Activated naive CD4-positive, alpha-beta T cell treated with Interleukin-2 at 50 U/mL for 16 hours (primary cell): ENCODE results near the gene CBX7.
A peak's percentile ranks its signal among the peaks of the same experiment; 100 is the strongest.

Experiments used
- DNase-seq: peaks from one replicate; pipeline ENCODE4 v3.0.0-alpha.2; 2020

CBX7 gene

DNA sequence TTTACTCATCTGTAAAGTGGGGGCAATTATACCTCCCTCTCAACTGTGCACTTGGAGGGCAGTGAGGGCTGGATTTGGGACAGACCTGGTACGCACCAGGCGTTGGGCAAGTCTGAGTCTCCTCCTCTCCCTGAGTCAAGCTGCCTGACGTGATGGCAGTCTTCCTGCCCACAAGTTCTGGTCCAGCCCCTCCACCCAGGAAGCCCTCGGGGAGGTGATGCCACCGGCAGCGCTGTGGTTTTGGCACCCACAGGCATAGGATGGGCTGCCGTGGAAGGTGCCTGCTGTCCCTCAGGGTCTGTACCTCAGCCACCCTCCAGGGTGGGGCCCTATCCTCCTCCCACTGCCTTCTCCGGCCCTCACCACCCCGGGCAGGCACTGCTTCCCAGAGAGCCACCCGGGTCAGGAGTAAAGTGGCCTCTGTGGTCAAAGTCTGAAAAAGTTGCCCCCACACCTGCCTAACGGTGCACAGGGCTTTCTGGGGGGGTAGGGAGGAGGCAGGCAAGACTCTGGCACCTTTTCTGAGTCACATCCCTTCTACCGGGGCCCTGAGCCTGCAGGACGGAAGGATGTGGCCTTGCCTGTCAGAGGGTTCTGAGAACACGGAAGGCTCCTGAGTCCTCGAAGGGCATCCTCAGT is 61.9 kb downstream of the CBX7 start:
- DNase-seq = peak; percentile 86

DNA sequence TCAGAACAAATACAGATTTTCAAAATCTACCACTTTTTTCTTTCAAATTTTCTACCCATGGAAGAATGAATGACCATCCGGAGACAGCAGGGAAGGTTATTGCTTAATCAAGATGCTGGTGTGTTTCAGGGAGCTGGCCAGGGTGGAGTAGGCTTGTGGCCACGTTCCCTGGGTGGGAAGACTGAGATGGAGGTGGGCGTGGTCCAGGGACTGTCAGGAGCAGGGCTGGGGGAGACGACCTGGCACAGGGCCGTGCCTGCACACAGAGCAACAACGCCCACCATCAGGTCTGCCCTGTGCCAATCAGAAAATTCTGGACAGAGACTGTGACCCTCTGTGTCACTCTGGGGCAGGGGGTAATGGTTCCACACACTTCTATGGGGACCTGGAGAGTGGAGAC is 62.6 kb downstream of the CBX7 start:
- DNase-seq = no peak

DNA sequence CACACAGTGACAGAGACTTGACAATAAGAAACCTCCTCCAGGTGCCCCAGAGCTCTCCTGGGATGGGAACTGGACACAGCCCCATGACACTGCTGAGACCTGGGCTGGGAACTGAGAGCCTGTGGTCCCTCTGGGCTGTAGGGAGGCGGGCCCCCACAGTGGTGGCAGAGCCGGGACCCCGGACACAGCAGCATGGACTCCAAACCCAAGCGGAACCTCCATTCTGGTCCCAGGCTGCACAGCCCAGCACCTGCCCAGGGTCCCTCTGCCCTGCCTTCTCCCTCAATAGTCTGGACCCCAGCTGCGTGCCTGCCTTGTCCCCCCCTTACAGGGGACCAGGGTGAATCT is 63.8 kb downstream of the CBX7 start:
- no peak for DNase-seq

DNA sequence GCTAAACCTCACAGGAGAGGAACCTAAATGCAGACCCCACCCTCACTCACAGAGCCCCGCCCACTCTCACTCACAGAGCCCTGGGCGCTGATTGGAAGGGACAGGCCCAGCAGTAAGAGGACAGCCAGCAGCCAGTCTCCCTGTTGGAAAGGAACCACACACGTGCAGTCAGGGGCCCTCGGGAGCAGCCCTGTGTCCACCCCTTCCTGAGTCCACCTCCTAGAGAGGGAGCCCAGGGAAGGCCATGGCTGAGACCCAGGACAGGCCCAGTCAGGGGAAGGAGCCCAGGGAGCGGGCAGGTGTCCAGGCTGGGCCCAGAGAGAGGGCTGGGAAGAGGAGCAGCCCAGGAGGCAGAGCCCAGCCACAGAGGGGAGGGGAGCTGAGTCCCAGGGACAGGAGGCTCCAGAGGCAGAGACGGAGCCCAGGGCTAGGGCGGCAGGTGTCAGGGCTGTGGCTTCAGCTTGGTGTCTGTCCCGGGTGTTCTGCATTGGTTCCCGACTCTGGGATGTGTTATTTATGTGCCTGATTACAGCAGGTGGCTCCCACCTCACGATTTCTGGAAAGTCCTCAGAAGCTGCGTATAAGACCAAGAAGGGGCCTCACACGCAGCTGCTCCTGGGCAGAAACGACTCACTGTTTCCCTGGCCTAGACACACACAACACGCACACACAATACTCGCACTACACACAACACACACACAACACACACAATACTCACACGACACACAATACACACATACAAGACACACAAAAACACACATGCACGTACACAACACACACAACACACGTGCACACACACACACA is 64.4 kb downstream of the CBX7 start:
- no peak for DNase-seq

DNA sequence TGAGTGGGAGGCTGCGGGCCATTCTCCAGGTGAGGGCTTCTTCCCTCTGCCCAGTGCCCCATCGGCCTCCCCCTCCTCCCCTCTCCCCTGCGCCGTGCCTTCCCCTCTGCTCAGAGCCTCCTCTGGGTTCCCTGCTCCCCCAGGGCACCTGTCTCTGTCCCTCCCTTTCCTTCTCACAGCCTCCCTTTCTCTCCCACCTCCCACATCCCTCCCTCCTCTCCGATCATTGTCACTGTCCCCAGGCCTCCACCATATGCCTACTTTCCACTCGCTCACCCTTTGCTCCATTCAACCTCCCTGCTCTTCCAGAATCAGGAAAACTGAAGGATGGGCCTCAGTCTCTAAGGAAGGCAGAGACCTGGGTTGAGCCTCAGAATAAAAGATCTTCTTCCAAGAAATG is 65.4 kb downstream of the CBX7 start:
- DNase-seq = no peak

DNA sequence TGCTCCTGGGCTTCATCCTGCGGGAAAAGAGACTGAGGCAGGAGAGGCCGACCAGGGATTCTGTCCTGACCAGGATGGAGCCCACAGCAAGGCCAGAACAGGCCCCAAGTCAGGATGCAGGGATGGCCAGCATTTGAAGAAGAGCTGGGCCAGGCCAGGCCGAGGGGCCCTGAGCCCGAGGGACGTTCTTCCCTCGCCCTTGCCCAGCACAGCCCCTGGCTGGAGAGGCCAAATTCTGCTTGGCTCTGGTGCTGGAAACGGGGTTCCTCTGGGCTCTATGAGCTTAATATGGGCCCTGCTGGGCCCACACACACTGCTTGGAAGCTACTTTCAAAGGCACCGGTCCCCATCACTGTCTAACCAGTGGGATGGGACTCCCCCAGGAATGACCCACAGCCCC is 67.8 kb downstream of the CBX7 start:
- DNase-seq = no peak

DNA sequence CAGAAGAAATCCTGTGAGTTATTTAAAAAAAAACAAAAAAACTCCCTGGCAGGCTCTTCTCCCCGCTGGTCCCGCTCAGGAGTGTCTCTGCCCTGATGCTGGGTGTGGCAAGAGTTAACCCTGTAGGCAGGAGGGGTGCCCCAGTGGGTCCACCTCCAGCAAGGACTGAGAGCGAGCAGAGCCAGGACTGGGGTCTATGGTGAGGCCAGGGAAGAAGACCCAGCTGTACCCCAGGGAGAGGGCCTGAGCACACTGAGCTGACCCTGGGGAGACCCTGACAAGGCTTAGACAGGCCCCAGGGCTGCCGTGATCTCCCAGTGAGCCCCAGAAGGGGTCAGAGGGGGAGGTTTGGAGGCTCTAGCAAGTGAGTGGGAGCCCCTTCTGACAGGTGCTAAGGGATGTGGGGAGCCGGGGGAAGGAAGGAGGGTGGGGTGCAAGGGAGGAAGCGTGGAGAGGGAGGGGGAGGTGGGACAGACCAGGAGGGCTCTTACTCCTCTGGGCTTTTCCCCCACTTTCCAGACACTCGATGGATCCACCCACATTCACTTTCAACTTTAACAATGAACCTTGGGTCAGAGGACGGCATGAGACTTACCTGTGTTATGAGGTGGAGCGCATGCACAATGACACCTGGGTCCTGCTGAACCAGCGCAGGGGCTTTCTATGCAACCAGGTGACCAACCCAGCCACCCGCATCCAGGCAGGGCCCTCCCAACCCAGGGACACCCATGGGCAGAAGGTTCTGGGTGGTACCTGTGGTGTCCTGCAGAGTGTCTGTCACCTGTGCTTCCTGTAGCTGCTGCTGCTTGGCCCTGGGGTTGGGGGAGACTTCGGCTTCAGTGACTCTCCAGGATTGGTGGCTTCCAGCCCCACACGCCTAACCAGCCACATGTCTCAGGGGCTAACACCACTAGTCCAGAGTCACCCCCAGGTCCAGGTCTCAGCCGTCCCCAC is 69.0 kb downstream of the CBX7 start:
- no peak for DNase-seq

DNA sequence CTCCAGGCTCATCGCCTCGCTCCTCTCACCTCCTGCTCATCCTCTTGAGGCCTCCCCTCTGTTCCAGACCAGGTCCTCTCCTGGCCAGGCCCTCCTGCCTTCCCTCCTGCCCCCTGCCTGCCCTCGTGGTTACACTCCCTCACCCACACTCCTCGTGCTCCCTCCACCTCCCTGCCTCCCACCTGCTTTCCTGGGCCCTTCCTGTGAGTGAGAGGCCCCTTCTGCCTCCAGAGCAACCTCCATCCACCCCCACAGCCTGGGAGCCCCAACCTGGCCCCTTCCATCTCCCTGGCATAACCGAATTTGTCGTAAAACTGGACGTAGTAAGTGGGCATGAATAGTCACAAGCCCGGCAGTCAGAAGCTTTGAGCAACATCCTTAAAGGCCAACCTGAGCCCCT is 70.9 kb downstream of the CBX7 start:
- DNase-seq = no peak

DNA sequence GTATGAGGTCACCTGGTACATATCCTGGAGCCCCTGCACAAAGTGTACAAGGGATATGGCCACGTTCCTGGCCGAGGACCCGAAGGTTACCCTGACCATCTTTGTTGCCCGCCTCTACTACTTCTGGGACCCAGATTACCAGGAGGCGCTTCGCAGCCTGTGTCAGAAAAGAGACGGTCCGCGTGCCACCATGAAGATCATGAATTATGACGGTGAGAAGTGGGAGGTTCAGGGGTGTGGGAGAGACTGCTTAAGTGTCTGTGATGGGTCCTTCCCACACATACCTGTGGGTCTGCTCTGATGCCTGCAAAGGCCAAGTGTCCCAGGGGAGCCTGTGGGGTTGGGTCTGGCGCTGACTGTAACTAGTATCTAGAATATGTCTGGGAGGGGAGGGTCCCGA is 71.5 kb downstream of the CBX7 start:
- DNase-seq = no peak
